Right lung (tissue), 5 donors: ENCODE results near the gene MIB2. TPM values are rescaled to one million over a fixed set of nuclear protein-coding genes. Genes with fewer than 3 reads are reported as not detected.

Experiments
- DNase-seq, 2 donors: peaks; one replicate each; pipeline ENCODE4 v3.0.0-alpha.2; 2013
- polyA plus RNA-seq, 5 donors: library from polyadenylated mRNA; unstranded; fragments of 120-200 nt; gene quantifications; one replicate each; pipeline versions ENCODE4 v1.2.1 to v1.2.3, GENCODE V29; 2013; ENCODE audit warnings: inconsistent platforms in 1 of 5, low replicate concordance in 1 of 5; ENCODE audit not compliant: insufficient read length in 5 of 5, insufficient read depth in 1 of 5

MIB2 gene
- polyA plus RNA-seq, 5 donors = 33.2 to 126 (median 58.6) TPM

GRCh38 chr1:1613509-1614082, 1.7 kb upstream of the MIB2 start:
- no peak for DNase-seq

GRCh38 chr1:1614204-1614953, 921 bp upstream of the MIB2 start:
- peak; percentile 39 to 40 for DNase-seq

- no peak for DNase-seq
Observed at GRCh38 chr1:1614954-1615255, 395 bp upstream of the MIB2 start.

GRCh38 chr1:1616045-1616790, 918 bp downstream of the MIB2 start:
- DNase-seq = no peak

- no peak for DNase-seq
Observed at GRCh38 chr1:1616838-1617237, 1.5 kb downstream of the MIB2 start.

DNA sequence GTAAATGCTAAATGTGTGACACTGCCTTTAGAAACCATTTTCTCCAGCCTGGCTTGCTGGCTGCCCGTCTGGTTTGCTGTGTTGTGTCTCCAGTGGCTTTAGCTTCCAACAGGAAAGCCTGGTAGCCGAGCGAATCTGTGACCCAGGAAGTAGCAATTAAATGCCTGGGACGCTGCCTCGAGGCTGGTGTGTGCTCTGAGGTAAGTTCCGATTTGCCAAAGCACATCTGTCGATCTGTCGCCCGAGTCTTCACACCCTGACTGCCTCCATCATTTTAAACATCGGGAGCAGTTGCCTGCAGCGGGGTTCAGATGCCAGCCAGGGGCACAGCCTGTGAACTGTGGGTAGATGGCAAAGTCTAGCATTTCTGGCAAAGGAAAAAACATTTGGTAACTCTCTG, 2.2 kb downstream of the MIB2 start:
- DNase-seq = no peak

- DNase-seq = no peak
Observed at GRCh38 chr1:1617925-1618324, 2.6 kb downstream of the MIB2 start.

DNA sequence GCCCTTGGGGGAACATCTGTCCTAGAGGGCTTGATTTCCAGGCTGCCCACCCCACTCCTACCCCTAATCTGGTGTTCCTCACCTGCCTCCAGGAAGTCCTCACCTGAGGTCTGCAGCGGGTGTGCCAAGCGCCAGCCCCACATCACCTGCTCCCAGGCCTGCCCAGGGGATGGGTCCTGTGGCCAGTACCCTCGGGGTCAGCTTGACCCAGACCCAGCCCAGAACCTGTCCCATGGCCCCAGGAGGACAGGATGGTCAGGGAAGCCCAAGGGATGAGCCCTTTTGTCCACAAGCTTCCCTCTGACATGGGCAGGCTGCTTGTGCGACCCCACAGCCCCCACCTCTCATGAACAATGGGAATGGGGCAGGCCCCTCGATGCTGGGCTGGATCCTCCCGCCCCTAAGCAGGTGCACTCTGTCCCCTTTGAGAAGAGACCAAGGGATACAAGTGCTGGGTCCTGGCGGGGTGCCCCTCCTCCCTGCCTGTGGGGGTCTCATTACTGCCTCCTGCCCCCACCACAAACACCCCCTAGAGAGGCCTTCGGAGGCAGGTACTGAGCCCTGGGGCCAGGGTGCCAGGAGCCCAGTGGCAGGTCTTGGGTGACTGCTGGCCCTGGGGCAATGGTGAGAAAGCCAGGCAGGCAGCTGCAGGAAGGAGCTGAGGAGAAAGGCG, 3.2 kb downstream of the MIB2 start:
- DNase-seq = no peak

DNA sequence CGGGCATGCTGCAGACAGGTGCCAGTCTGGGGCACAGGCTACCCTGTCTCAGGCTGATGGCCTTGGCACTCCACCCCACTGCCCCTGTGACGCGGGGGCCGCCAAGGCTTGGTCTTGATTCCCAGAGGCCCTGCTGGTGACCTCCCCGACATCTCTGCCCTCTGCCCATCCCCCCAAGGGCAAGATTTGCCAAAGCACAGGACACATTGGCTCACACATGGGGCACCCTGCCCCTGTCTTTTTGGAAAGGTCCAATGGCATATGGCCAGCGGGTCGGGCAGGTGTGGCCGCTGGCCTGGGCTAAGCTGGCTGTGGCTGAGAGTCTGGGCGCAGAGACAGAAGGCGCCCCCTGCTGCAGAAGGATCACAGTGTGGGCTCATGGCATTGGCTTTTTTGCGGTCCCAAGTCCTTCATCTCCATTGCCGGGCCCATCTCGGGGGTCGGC, 4.6 kb downstream of the MIB2 start:
- no peak for DNase-seq

GRCh38 chr1:1620433-1621139, 5.3 kb downstream of the MIB2 start:
- no peak for DNase-seq

- DNase-seq = no peak
Observed at GRCh38 chr1:1621173-1622009, 6.1 kb downstream of the MIB2 start.

GRCh38 chr1:1622010-1622787, 6.9 kb downstream of the MIB2 start:
- no peak for DNase-seq

DNA sequence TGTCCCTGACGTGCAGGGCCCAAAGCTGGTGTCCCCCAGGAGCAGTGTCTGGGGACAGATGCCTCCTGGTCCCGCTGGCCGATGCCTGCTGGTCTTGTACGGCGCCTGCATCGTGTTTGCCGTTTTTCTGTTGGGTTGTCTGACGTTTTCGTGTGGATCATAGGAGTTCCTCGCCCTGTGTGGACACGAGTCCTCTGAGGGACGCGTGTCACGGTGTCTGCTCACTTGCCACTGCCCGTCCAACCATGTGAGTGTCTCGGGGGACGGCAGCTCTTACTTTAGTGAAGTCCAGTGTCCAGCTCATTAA, 7.4 kb downstream of the MIB2 start:
- DNase-seq = no peak

DNA sequence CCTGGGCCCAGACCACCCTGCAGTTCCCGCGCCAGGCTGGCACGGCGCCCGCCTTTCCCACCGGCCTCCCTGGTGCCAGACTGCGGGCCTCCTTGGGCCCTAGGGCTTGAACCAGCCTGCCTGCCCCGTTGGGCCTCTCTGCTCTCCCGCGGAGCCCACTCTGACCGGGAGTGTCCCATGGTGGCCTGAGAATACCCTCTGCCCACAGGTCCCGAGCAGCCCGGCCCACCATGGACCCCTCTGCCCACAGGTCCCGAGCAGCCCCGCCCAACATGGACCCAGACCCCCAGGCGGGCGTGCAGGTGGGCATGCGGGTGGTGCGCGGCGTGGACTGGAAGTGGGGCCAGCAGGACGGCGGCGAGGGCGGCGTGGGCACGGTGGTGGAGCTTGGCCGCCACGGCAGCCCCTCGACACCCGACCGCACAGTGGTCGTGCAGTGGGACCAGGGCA, 7.9 kb downstream of the MIB2 start:
- DNase-seq = no peak

- no peak for DNase-seq
Observed at GRCh38 chr1:1623631-1624442, 8.5 kb downstream of the MIB2 start.

DNA sequence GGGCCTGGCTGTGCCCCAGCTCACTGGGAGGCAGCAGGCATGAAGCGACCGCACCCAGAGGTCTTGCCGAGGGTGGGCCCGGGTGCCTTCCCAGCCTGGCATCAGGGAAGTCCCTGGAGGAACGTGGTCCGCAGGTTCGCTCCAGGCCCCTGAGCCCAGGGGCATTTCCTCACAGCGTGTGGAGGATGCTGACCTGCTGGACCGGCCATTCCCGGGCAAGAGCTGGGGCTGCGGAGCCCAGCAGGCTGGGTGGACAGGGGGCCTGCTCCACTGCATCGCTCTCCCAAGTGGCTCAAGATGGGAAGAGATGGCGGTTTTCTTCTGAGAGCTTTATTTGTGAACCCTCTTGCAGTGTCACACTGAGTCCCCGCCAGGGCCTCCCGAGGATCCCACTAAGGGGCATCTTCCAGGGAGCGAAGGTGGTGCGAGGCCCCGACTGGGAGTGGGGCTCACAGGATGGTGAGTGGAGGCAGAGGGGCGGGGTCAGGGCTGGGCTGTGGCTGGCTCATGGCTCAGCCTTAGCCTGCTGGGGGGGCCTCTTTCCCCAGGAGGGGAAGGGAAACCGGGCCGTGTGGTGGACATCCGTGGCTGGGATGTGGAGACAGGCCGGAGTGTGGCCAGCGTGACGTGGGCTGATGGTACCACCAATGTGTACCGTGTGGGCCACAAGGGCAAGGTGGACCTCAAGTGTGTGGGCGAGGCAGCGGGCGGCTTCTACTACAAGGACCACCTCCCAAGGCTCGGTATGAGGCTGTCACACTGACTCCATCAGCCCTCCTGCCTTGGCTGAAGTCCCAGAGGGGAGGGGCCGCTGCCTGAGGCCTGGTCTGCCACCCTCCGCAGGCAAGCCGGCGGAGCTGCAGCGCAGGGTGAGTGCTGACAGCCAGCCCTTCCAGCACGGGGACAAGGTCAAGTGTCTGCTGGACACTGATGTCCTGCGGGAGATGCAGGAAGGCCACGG, 9.4 kb downstream of the MIB2 start:
- no peak for DNase-seq

GRCh38 chr1:1625404-1625775, 10.1 kb downstream of the MIB2 start:
- no peak for DNase-seq

- DNase-seq = no peak
Observed at GRCh38 chr1:1625824-1626206, 10.5 kb downstream of the MIB2 start.
